Urothelium cell line (cell line): ENCODE data around the gene FASN.
A peak's percentile ranks its signal among the peaks of the same experiment; 100 is the strongest.

ENCODE experiments used
- DNase-seq: peaks from one replicate; pipeline ENCODE4 v3.0.0; 2011; ENCODE audit warnings: low spot score, mixed read lengths
- FAIRE-seq: peaks from 2 replicates; lab custom pipeline; 2011; peaks lifted over from hg19 to GRCh38; lab: Jason Lieb, UNC

FASN gene

DNA sequence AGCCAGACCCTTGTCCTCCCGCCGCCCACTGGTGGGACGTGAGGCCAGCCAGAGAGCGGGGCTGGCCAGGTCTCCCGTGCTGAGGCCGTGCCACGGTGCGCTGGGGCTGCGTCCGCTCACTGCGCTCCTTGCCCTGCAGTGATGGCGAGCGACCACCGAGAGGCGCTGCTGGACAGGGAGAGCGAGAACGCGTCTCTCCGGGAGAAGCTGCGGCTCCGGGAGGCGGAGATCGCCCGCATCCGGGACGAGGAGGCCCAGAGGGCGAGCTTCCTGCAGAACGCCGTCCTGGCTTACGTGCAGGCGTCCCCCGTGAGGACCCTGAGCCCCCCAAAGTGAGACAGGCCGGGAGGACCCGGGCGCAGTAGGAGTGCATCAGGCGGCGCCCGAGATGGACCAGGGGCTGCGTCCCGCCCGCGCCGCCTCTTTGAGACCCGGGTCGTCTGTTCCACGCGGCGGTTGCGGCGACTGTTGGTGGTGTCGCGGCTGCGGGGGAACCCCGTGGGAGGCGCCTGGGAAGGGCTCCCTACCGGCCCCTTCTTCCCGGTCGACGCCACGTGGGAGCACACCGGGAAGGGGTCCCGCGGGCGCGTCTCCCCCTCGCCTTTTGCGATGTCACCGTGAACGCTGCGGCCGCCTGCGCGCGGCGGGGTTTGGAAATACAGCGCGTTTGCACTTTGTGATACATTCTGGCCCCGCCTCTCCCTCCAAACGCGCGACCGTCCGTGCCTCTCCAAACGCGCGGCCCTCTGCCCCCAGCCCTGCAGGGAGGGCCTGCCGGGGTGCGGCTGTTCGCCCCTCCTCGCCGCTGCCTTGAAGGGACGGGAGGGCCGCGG lies 67.3 kb downstream of the FASN start:
- FAIRE-seq (no peak), DNase-seq (no peak)

DNA sequence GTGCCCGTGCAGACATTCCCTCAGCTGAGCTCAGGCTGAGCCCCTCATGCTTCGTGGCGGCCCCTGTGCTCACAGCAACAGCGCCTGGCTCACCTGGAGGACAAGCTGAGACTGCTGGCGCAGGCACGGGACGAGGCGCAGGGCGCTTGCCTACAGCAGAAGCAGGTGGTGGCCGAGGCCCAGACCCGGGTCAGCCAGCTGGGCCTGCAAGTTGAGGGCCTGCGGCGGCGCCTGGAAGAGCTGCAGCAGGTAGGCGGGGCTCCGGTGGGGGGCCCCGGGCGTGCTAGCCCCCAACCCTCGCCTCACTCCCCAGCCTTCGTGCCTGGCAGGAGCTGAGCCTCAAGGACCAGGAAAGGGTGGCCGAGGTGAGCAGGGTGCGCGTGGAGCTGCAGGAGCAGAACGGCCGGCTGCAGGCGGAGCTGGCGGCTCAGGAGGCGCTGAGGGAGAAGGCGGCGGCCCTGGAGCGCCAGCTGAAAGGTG lies 68.0 kb downstream of the FASN start:
- DNase-seq = no peak
- peak; percentile 58 for FAIRE-seq

DNA sequence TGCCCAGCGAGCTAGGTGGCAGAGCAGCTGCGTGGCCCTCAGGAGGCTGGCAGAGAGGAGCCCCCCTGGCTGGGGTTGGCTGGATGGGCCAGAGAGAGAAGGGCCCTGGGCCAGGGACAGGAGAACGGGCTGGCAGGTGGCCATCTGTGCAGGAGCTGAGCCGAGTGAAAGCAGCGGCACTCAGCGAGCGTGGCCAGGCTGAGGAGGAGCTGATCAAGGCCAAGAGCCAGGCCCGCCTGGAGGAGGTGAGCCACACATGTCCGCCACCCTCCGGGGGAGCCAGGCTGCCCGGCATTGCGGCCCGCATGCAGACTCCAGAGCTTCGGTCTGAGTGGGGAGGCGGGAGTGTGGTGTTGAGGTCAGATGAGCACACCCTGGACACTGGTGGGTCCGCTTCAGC lies 68.6 kb downstream of the FASN start:
- DNase-seq (no peak), FAIRE-seq (peak; percentile 59)

DNA sequence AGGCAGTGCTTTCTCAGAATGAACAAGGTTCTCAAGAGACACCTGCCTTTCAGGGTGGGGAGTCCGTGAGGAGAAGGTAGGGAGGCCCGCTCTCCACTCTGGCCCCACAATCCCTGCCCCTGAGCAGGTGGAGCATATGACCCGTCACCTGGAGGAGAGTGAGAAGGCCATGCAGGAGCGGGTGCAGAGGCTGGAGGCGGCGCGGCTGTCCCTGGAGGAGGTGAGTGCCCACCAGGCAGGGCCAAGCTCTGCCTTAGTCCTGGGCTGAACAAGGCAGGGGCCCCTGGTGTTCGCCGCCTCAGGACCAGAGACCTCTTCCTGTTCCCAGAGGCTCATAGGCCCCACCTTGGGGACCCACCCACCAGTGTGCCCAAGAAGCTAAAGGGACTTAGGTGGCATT lies 69.1 kb downstream of the FASN start:
- no peak for DNase-seq
- no peak for FAIRE-seq
